Measurements from ENCODE around the gene SPEG.

The SPEG gene

DNA sequence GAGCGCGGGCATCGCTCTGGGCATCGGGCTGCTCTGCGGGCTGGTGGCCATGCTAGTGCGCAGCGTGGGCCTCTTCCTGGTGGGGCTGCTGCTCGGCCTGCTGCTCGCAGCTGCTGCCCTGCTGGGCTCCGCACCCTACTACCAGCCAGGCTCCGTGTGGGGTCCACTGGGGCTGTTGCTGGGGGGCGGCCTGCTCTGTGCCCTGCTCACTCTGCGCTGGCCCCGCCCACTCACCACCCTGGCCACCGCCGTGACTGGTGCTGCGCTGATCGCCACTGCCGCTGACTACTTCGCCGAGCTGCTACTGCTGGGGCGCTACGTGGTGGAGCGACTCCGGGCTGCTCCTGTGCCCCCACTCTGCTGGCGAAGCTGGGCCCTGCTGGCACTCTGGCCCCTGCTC is 113.0 kb downstream of the SPEG start:
- DNase-seq (ENCODE audit: low read depth in 2 of 2): no peak
